Measurements from ENCODE around the gene IGIP. TPM values are rescaled to one million over a fixed set of nuclear protein-coding genes. Genes with fewer than 3 reads are reported as not detected.

The IGIP gene
- total RNA-seq, 1 experiment from 2014 or later: 2.5 TPM

GRCh38 chr5:140165101-140165922, 39.6 kb downstream of the IGIP start:
- DNase-seq (ENCODE audit: low spot score): no peak
- H3K4me3 ChIP-seq (ENCODE audit: low read depth, low read length, poor library complexity, severe bottlenecking): no peak overlapping the region
- H3K27me3 ChIP-seq (replicated peaks; ENCODE audit: insufficient read depth, low read depth, low read length, poor library complexity): no peaks in the 10 kb centered on the region
- no peaks in the 10 kb centered on the region for H3K9me3 ChIP-seq (ENCODE audit: low read depth, low read length, poor library complexity, severe bottlenecking)
- H3K27ac ChIP-seq (ENCODE audit: low read depth, low read length, poor library complexity, severe bottlenecking): no peak overlapping the region
- no peaks in the 10 kb centered on the region for H3K36me3 ChIP-seq (ENCODE audit: insufficient read depth, low read length, poor library complexity, severe bottlenecking)
- CTCF ChIA-PET: no interaction called here
- intact Hi-C loops (cut with micrococcal nuclease; ENCODE audit: unreplicated experiment): no loop called here
- POLR2A ChIA-PET (ENCODE audit: low non-redundant PET): no interaction called here
- H3K4me1 ChIP-seq (ENCODE audit: insufficient read depth, low read length, poor library complexity, severe bottlenecking): no peaks in the 10 kb centered on the region
- TF ChIP-seq CTCF (conservative IDR thresholded peaks at IDR 0.05; ENCODE audit: low read depth, low read length) (no peak), EZH2 (IDR thresholded peaks at IDR 0.05; ENCODE audit: borderline replicate concordance, low read depth, low read length, poor library complexity, severe bottlenecking) (no peak)
- BruUV-seq (replicated peaks): no TSS peak

- POLR2A ChIA-PET (ENCODE audit: low non-redundant PET): interaction anchor here (0.6 kb wide), 1 partner anchor 60 kb away, joined by 3 read pairs; no protein-coding TSS in a partner anchor
Measured at GRCh38 chr5:140165923-140166270, 40.2 kb downstream of the IGIP start.

GRCh38 chr5:140166911-140167310, 41.2 kb downstream of the IGIP start:
- H3K9me3 ChIP-seq (ENCODE audit: low read depth, low read length, poor library complexity, severe bottlenecking): no peaks in the 10 kb centered on the region
- TF ChIP-seq EZH2 (IDR thresholded peaks at IDR 0.05; ENCODE audit: borderline replicate concordance, low read depth, low read length, poor library complexity, severe bottlenecking) (no peak), CTCF (conservative IDR thresholded peaks at IDR 0.05; ENCODE audit: low read depth, low read length) (no peak)
- DNase-seq (ENCODE audit: low spot score): no peak
- ChIA-PET CTCF (no interaction called here), POLR2A (ENCODE audit: low non-redundant PET) (no interaction called here)
- H3K36me3 ChIP-seq (ENCODE audit: insufficient read depth, low read length, poor library complexity, severe bottlenecking): no peaks in the 10 kb centered on the region
- intact Hi-C loops (cut with micrococcal nuclease; ENCODE audit: unreplicated experiment): no loop called here
- H3K4me3 ChIP-seq (ENCODE audit: low read depth, low read length, poor library complexity, severe bottlenecking): no peak overlapping the region
- H3K4me1 ChIP-seq (ENCODE audit: insufficient read depth, low read length, poor library complexity, severe bottlenecking): no peaks in the 10 kb centered on the region
- H3K27me3 ChIP-seq (replicated peaks; ENCODE audit: insufficient read depth, low read depth, low read length, poor library complexity): no peaks in the 10 kb centered on the region
- BruUV-seq (replicated peaks): no TSS peak
- H3K27ac ChIP-seq (ENCODE audit: low read depth, low read length, poor library complexity, severe bottlenecking): no peak overlapping the region

More at GRCh38 chr5:140165923-140166270, 40.2 kb downstream of the IGIP start:
- no TSS peak for BruUV-seq (replicated peaks)
- no peak overlapping the region for H3K4me3 ChIP-seq (ENCODE audit: low read depth, low read length, poor library complexity, severe bottlenecking)
- DNase-seq (ENCODE audit: low spot score): no peak
- H3K4me1 ChIP-seq (ENCODE audit: insufficient read depth, low read length, poor library complexity, severe bottlenecking): no peaks in the 10 kb centered on the region
- intact Hi-C loops (cut with micrococcal nuclease; ENCODE audit: unreplicated experiment): no loop called here
- no peaks in the 10 kb centered on the region for H3K9me3 ChIP-seq (ENCODE audit: low read depth, low read length, poor library complexity, severe bottlenecking)
- CTCF ChIA-PET: no interaction called here
- TF ChIP-seq CTCF (conservative IDR thresholded peaks at IDR 0.05; ENCODE audit: low read depth, low read length) (no peak), EZH2 (IDR thresholded peaks at IDR 0.05; ENCODE audit: borderline replicate concordance, low read depth, low read length, poor library complexity, severe bottlenecking) (no peak)
- H3K36me3 ChIP-seq (ENCODE audit: insufficient read depth, low read length, poor library complexity, severe bottlenecking): no peaks in the 10 kb centered on the region
- no peak overlapping the region for H3K27ac ChIP-seq (ENCODE audit: low read depth, low read length, poor library complexity, severe bottlenecking)
- H3K27me3 ChIP-seq (replicated peaks; ENCODE audit: insufficient read depth, low read depth, low read length, poor library complexity): no peaks in the 10 kb centered on the region
